Measurements from ENCODE around the gene CYB5R2.

DNA sequence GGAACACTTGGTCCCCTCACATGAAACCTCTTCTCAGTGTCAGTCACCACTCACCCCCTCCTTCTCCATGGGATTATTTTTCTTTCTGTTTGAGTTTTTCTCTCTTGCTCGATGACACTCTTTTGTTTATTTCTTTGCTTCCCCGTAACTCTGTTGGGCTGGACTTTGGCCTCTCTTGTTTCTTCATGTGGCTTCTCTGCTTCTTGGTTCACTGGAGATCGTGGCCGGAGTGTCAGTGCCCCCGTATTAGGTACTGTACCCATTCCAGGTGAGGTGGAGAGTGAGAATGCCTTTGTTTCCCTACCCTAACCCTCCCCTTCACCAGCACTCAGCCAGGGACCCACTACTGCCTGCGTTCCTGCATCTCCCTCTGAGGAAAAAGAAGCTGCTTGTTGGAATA lies 32.5 kb downstream of the CYB5R2 start:
- TF ChIP-seq, protein P1, sequence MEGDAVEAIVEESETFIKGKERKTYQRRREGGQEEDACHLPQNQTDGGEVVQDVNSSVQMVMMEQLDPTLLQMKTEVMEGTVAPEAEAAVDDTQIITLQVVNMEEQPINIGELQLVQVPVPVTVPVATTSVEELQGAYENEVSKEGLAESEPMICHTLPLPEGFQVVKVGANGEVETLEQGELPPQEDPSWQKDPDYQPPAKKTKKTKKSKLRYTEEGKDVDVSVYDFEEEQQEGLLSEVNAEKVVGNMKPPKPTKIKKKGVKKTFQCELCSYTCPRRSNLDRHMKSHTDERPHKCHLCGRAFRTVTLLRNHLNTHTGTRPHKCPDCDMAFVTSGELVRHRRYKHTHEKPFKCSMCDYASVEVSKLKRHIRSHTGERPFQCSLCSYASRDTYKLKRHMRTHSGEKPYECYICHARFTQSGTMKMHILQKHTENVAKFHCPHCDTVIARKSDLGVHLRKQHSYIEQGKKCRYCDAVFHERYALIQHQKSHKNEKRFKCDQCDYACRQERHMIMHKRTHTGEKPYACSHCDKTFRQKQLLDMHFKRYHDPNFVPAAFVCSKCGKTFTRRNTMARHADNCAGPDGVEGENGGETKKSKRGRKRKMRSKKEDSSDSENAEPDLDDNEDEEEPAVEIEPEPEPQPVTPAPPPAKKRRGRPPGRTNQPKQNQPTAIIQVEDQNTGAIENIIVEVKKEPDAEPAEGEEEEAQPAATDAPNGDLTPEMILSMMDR (conservative IDR thresholded peaks at IDR 0.05) = no peak
- no peak for TF ChIP-seq EZH2 (IDR thresholded peaks at IDR 0.05; ENCODE audit: low read depth)

Measured in PC-9 (cell line).